NCI-H2171 (cell line): ENCODE results near the gene RAD18.

Source experiments
- DNase-seq: peaks from one replicate; lab custom pipeline; 2025; lab: John Stamatoyannopoulos, UW

Gene RAD18

GRCh38 chr3:8985411-8985831, 22.1 kb upstream of the RAD18 start:
- DNase-seq, result no peak

DNA sequence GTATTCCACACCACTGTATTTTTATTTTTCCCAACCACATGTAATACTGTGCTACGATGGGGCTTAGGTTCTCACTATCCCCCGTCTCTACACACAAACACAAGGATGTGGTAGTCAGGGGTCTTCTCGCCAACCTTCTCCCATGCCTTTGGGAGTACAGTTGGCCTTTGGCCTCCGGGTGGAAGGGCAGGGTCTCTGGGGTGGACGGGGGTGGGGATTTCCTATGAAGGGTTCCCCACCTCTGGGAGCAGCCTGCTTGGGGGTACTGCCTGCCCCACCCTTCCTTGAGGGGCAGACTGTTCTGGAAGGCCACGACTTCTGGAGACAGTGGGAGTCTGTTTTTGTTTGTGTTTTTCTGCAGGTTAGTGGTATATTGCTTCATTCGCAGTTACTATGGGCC, 21.3 kb upstream of the RAD18 start:
- DNase-seq, result no peak

- no peak for DNase-seq
Measured at GRCh38 chr3:8984081-8984480, 20.8 kb upstream of the RAD18 start.

- DNase-seq, result no peak
Measured at GRCh38 chr3:8983591-8983990, 20.3 kb upstream of the RAD18 start.

DNA sequence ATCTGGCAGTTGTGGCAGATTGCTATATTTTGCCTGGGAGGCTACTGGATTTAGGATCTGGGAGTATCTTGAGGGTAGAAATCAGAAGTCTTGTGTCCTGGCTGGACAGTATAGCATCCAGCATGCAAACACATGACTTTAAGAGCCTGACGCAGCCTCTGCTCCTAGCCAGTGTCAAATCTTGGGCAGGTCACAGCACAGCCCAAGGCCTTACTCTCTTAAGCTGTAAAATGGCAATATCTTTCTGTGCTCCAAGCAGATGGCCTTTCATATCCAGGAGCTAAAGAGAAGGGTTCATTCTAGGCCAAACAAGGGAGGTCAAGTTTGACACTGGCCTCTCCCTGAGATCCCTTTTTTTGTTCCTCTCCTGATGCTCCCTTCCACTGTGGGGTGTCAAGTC, 19.8 kb upstream of the RAD18 start:
- DNase-seq, result no peak

DNA sequence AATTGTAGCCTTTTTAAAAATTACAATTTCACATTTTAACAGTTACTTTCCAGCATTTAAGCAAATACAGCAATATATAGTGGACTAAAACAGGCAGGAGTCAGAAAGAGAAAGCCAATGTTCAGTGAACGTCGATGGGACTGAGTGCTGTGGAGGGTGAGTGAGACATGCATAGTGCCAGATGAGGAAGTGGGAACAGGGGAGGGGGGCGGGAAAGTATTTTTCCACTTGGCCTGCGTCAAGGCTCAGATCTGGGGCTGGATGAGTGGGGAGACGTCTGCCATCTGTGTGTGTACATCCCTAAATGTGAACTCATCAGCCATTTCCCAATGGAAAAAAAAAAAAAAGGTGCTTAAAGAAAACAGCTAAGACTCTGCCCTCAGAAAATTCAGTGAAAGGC, 19.2 kb upstream of the RAD18 start:
- peak; percentile 54 for DNase-seq

DNA sequence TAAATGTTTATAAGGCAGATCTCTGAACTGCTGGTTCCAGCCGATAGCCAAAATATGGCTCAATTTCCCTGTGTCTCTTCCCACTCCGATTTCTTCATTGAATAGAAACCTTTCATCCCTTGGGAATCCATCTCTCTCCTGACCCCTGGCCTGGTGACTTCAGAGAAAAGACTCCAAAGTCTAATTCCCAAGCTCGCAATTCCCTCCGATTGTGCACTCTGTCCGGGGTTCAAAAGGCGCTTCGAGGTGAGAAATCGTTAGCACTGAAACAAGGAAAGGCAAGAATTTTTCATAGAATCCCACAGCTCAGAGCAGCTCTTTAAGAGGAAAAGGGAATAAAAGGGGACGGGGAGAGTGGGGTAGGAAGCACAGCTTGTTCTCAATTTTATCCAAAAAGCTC, 18.4 kb upstream of the RAD18 start:
- DNase-seq, result no peak

- DNase-seq, result no peak
Measured at GRCh38 chr3:8981296-8981695, 18.0 kb upstream of the RAD18 start.

GRCh38 chr3:8980756-8981257, 17.5 kb upstream of the RAD18 start:
- no peak for DNase-seq

DNA sequence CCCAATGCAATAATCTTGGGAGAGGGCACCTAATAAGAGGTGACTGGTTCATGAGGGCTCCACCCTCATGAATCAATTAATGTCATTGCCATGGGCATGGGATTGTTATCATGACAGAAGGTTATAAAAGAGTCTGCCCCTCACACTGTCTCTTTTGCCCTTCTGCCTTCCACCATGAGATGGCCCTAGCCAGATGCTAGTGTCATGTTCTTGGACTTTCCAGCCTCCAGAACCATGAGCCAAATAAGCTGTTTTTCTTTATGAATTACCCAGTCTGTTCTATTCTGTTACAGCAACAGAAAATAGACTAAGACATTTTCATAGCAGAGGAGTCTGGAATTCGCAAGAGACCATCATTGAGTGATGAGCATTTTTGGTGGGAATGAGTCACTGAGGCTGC, 16.0 kb upstream of the RAD18 start:
- DNase-seq, result no peak

GRCh38 chr3:8978551-8978950, 15.3 kb upstream of the RAD18 start:
- no peak for DNase-seq

DNA sequence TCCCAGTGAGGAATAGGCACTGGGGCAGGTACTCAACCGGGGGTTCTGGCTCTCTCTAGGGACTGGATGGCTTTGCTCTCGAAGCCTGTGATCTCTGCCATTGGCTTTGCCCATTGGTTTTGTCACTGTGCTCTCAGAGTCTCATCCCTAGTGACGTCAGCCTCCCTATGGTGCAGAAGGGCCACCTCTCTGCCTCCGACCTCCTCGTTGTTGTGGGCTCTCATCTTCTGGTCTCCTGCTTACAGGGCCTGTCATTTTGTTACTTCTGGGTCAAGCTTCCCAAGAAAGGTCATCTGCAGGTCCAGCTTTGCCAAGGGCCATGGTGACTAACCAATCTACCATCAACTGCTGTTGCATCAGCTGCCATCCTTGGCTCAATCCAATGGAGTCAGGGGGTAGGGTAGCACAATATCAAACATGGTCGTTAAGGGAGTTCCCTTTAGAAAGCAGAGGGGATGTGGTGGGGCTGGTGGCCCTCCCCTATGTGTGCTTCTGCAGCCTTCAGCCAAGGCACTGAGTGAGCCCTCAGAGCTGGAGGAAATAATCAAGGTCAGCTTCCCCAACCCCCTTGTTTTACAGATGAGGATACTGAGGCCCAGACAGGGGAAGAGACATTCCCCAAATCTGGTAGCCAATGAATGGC, 13.4 kb upstream of the RAD18 start:
- DNase-seq, result no peak

GRCh38 chr3:8975081-8976020, 12.1 kb upstream of the RAD18 start:
- no peak for DNase-seq

DNA sequence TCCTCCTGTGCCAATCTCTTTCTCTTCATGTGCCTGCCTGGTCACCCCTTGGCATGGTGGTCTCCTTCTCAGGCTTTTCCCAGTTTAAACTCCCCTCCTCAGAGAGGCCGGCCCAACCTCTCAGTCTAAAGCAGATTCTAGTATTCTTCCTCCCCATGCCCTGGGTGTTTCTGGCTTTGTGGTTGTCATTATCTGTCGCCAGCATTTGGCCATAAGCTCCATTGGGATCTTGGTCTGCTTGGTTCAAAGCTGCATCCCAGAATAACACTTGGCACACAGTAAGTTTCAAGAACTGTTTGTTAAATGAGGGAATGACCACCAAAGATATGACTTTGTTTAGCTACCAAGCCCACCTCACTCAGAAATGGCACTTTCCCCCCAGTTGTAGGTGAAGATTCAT, 11.2 kb upstream of the RAD18 start:
- DNase-seq, result no peak

GRCh38 chr3:8972639-8973038, 9.4 kb upstream of the RAD18 start:
- DNase-seq, result no peak

- DNase-seq, result peak; percentile 26
Measured at GRCh38 chr3:8970971-8971589, 7.8 kb upstream of the RAD18 start.

GRCh38 chr3:8969241-8969640, 6.0 kb upstream of the RAD18 start:
- DNase-seq, result no peak

DNA sequence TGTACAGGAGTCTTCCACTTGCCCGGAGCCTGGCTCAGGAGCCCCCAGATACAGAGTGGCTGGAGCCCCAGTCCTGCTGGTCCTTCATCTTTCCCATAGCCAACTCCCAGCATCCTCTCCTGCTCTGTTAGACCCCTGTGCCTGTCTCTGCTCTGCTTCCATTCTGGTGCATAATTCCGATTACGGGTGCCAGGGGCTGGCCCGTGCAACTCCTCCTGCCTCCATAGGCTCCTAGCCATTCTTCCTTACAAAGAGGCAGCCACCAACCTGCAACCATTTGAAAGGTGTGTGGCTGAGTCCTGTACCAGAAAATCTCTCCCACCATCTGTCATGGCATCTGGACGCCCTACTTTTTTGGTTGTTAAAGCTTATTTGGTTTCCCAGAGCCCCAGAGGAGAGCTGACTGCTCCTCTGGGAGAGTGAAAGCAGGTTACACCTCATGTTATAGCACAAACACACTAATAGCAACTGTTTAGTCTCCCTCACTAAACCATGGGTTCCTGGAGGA, 5.2 kb upstream of the RAD18 start:
- peak; percentile 70 for DNase-seq

- no peak for DNase-seq
Measured at GRCh38 chr3:8967553-8967952, 4.3 kb upstream of the RAD18 start.

- no peak for DNase-seq
Measured at GRCh38 chr3:8966820-8967348, 3.6 kb upstream of the RAD18 start.

DNA sequence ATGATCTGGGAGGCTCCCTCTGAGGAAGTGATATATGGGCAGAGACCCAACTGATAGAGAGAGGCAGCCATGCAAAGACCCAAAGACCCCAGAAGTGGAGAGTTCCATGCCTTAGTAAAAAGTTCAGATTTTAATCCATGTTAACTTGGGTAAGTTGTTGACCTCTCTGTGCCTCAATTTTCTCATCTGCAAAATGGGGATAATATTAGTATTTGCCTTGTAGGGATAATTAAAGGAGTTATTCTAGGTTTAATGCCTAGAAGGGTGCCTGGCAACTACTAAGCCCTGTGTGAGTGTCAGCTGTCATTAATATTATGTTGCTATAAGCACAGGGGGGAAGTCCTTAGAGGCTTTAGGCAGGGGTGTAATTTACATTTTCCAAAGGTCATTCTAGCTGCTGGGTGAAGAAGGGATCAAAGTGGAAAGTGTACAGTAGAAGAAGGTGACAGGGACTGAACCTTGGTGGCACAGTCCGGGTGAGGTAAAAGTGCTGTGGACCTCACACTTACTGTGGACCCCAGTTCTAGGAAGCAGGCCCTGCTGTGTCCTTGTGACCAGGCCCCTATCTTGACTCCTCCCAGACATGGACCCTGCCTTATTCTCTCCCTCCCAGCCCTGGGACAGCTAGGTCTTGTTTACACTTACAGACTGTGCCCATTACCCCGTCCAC, 3.0 kb upstream of the RAD18 start:
- no peak for DNase-seq
